Endothelial cell of hepatic sinusoid (primary cell): ENCODE data around the gene CMC1.

Experiments
- in situ Hi-C: cut with HindIII; loops from 2 replicates; pipeline ENCODE4 v1.10.0; 2017; ENCODE audit warnings: low sequenced_read_pairs

The CMC1 gene

GRCh38 chr3:28295898-28296490 is 54.6 kb downstream of the CMC1 start:
- in situ Hi-C loops: no loop called here

DNA sequence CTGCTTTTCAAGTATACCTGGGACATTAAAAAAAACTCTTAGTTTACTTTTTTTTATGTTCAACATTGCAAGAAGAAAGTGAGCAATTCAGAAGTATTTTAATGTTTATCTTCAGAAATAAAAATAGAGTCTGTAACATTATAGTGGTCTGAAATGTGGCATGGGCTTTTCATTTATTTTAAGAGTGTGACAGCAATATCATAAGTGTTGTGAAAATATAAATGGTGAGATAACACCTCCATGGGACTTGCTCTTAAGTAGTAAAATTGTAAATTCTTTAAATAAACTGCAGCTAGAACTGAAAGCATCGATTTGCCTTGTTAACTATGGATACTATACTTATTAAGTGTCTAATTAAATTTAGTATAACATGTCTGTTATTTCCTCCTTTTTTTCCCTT is 58.3 kb downstream of the CMC1 start:
- in situ Hi-C loops: no loop called here

DNA sequence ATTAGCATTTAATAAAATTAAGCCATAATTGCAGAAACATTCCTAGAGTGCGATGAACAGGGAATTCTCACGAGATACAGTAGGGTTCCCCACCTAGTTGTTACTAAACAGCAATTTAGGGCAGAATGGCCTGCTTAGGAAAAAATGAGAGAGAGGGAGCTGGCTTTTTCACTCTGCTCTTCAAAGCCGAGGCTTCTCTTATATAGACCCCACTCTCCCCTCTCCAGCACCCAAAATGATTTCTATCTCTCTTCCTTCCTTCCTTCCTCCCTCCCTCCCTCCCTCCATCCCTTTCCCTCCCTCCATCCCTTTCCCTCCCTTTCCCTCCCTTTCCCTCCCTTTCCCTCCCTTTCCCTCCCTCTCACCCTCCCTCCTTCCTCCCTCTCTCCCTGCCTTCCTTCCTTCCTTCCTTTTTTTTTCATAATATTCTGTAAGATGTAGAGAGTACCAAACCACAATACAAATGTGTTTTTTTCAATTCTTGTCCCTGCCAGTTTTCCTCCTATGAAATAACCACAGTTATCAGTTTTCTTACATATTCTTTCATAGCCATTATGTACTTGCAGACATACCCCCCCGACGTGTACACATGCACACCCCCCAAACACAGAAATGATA is 59.0 kb downstream of the CMC1 start:
- in situ Hi-C loops: no loop called here

GRCh38 chr3:28301688-28302087 is 60.3 kb downstream of the CMC1 start:
- in situ Hi-C loops: no loop called here

GRCh38 chr3:28308196-28308595 is 66.8 kb downstream of the CMC1 start:
- in situ Hi-C loops: no loop called here

- in situ Hi-C loops: no loop called here
Observed at GRCh38 chr3:28315711-28316110, 74.3 kb downstream of the CMC1 start.

GRCh38 chr3:28316226-28316625 is 74.8 kb downstream of the CMC1 start:
- in situ Hi-C loops: no loop called here

GRCh38 chr3:28317438-28318022 is 76.1 kb downstream of the CMC1 start:
- in situ Hi-C loops: no loop called here

DNA sequence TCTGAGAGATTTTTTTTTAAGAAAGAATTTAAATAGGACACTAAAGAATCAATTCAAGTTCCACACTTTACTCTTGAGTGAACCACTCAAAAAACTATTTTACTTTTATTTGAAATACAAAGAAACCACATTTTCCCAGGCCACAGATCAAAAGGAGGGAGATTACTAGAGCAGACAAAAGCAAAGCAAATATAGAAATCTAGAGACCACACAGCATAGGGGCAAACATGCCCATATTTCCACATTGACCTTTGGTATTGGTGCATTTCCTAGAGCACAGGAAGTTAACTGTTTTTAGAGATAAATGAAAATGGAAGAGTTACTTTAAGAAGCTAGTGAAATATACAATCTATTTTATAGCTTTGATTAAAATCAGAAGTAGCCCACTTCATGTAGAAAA is 79.6 kb downstream of the CMC1 start:
- in situ Hi-C loops: no loop called here

- in situ Hi-C loops: no loop called here
Observed at GRCh38 chr3:28322464-28322863, 81.0 kb downstream of the CMC1 start.

GRCh38 chr3:28326458-28326926 is 85.1 kb downstream of the CMC1 start:
- in situ Hi-C loops: loop anchor here (25.0 kb wide), 1 partner anchor 614 kb away; the partner anchor contains the start of gene EOMES

DNA sequence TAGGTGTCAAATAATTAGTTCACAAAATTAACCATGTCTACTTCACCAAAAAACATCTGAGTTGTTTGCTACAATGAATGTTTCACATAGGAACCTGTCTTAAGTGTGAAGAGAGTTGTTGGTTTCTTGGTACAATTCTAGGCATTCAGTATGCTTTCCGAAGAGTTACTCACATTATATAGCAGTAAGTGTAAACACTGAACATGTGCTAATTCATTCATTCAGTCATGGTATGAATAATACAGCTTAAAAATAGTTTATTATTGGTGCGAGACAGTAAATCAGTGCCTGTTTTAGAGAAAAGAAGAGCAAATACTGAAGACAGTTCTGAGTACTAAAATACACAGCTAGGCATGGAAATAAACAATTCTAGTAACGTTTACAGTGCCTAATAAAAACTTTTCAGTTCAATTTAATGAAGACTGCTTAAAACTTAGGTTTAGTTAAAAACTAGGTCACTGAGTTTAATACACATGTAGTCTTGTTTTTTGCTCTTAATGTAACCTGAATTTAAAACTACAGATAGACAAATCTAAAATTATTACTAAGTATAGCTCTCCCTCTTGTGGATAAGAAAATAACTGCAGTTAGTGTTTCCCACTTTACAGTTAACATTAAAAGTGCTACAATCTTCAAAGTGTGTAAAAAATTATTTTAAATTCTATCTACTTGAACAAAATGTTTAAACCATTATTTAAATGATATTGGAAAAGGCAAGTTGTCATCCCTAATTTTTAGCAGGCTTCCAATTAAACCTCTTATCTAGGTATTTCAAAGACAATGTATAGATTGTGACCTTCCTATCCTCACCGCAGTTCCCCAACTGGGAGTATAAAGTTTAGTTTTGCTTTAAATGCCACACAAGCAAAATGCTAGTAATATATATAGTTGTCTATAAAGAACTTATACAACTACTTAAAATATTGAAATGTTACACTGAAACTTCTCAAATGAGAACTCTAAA is 87.1 kb downstream of the CMC1 start:
- in situ Hi-C loops: loop anchor here (25.0 kb wide), 1 partner anchor 616 kb away; the partner anchor contains the start of gene EOMES

DNA sequence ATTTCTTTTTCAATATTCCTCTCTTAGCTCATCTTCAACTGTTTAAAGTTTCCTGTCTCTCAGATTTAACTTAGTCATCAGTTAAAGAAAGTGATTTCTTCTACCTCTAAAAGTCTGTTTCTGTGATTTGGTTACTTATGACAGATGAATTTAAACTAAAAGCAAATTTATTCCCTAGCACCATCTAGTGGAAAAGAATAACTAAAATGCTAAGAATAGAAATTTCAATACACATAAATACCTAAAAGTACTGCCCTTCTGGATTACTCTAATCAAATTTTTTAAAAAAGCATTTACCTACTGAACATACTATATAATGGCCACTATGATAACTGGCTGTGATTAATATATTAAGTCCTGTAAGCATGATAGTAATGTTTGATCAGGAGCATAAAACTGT is 93.1 kb downstream of the CMC1 start:
- in situ Hi-C loops: loop anchor here (25.0 kb wide), 1 partner anchor 622 kb away; the partner anchor contains the start of gene EOMES

DNA sequence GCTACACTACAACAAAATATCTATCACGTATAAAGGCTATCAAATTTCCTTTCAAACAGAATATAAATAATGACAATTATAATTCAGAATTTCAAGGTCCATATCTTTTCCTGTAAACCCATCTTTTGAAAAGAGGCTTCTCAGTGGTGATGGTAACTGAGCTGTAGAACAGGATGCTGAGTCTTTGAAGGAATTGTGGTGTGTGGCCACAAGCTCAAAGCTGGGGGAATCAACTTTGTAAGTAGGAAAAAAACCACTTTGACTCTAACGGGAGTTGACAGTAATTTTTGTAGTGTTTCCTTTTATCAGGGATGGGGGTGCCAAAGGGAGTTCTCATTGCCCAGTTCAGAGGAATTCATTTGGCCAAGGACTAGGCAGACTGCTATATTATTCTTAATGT is 93.8 kb downstream of the CMC1 start:
- in situ Hi-C loops: loop anchor here (25.0 kb wide), 1 partner anchor 623 kb away; the partner anchor contains the start of gene EOMES

DNA sequence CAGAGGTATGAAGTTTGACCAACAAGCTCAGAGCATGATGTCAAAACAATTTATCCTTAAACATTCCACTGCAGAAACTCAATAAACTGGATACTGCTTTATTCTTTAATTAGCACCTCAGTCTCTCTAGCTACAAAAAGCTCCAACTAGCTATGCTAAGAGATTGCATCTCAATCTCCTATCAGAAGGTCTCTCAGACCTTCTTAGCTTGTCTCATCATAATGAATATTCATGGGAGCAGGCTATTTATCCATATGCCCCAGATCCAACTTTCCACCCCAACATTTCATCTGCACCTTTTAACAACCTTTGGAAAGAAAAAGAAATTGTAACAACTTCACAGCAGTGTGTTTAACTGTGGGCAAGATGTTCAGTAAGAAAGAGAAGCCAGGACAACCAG is 95.8 kb downstream of the CMC1 start:
- in situ Hi-C loops: loop anchor here (25.0 kb wide), 1 partner anchor 625 kb away; the partner anchor contains the start of gene EOMES

- in situ Hi-C loops: loop anchor here (25.0 kb wide), 1 partner anchor 631 kb away; the partner anchor contains the start of gene EOMES
Observed at GRCh38 chr3:28343144-28343543, 101.7 kb downstream of the CMC1 start.

DNA sequence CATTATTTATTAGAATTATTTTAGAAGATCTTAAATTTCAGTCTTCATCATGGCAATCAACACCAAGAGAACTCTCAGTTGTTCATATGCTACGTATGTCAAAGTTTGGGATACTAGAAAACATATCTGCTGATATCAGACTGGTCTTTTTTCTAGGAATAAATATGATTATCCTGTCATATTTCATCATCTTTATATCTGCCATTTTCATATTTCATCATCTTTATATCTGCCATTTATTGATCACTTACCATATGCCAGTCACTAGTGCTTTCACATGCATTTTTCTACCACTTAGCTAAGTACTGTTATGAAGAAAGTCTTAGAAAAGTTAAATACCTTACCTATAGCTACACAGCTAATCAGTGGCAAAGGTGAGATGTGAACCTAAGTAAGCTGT is 104.3 kb downstream of the CMC1 start:
- in situ Hi-C loops: loop anchor here (25.0 kb wide), 1 partner anchor 633 kb away; the partner anchor contains the start of gene EOMES

DNA sequence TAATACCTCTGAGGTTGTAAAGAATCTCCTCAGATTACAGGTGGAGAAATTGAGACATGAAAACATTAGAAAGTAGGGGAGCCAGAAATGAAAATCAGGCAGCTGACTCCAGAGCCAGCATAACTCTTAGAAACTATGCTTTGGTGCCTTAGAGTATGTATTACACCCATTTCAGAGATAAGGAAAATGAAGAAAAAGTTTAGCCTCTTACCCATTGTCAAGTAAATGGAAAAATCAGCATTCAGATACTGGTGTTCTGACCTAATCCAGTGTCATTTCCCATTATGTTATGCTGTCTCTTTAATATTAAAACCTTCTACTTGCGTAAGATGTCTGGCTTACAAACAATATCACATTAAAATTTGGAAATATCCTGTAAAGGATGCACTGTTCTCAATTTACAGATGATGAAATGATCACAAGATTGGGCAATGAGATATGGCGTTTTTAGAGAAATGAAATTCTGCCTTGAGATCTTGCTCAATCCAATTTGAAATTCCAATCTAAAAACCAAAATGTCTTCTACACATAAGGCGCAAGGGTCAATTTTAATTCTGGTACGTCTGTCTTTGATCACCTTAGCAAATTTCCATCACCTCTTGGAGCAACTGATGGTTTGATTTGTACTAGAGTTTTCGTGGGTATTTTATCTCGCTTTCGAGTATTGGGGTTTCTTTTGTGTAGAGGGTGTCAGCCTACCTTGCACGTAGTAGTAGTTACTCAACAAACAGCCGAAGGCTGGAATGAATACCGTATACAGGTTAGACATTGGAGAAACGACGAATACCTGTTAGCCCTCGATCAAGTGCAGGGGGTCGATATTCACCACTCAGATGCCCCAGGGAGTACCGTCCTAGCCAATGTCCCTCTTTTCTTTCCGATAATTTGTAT is 106.2 kb downstream of the CMC1 start:
- in situ Hi-C loops: loop anchor here (25.0 kb wide), 1 partner anchor 635 kb away; the partner anchor contains the start of gene EOMES

- in situ Hi-C loops: loop anchor here (25.0 kb wide), 1 partner anchor 636 kb away; the partner anchor contains the start of gene EOMES
Observed at GRCh38 chr3:28348265-28348628, 106.8 kb downstream of the CMC1 start.
